Stimulated activated CD8-positive, alpha-beta memory T cell treated with anti-CD3 and anti-CD28 coated beads, Interleukin-15, amount 100 ng/mL, for 1 hour (primary cell): Measurements from ENCODE around the gene GON4L.
"Not testable (repeated sequence)": the region's sequence is repeated elsewhere in the genome, so short reads cannot be mapped to it uniquely, and the experiment has no call there.

Experiments
- DNase-seq: peaks from one replicate; pipeline ENCODE4 v3.0.0-alpha.2; 2020; ENCODE audit warnings: low read depth

GON4L gene

GRCh38 chr1:155813672-155814071, 43.3 kb downstream of the GON4L start:
- no peak for DNase-seq

GRCh38 chr1:155812878-155813277, 44.1 kb downstream of the GON4L start:
- no peak for DNase-seq

GRCh38 chr1:155809088-155809487, 47.9 kb downstream of the GON4L start:
- no peak for DNase-seq

GRCh38 chr1:155801149-155801548, 55.9 kb downstream of the GON4L start:
- no peak for DNase-seq

- DNase-seq, result not testable (repeated sequence)
Observed at GRCh38 chr1:155795618-155796017, 61.4 kb downstream of the GON4L start.

GRCh38 chr1:155794605-155795245, 62.3 kb downstream of the GON4L start:
- DNase-seq, result no peak

- no peak for DNase-seq
Observed at GRCh38 chr1:155793213-155793612, 63.8 kb downstream of the GON4L start.

- no peak for DNase-seq
Observed at GRCh38 chr1:155777582-155777981, 79.4 kb downstream of the GON4L start.

- no peak for DNase-seq
Observed at GRCh38 chr1:155776414-155776813, 80.6 kb downstream of the GON4L start.

- no peak for DNase-seq
Observed at GRCh38 chr1:155773221-155773620, 83.8 kb downstream of the GON4L start.

- no peak for DNase-seq
Observed at GRCh38 chr1:155769257-155769656, 87.8 kb downstream of the GON4L start.

- not testable (repeated sequence) for DNase-seq
Observed at GRCh38 chr1:155767399-155767989, 89.5 kb downstream of the GON4L start.

- not testable (repeated sequence) for DNase-seq
Observed at GRCh38 chr1:155763989-155764388, 93.0 kb downstream of the GON4L start.

- DNase-seq, result not testable (repeated sequence)
Observed at GRCh38 chr1:155763090-155763815, 93.8 kb downstream of the GON4L start.

GRCh38 chr1:155761736-155762405, 95.1 kb downstream of the GON4L start:
- no peak for DNase-seq

GRCh38 chr1:155760751-155761475, 96.1 kb downstream of the GON4L start:
- DNase-seq, result no peak

GRCh38 chr1:155759966-155760630, 96.9 kb downstream of the GON4L start:
- DNase-seq, result no peak

- not testable (repeated sequence) for DNase-seq
Observed at GRCh38 chr1:155759017-155759416, 98.0 kb downstream of the GON4L start.

GRCh38 chr1:155748141-155748540, 108.9 kb downstream of the GON4L start:
- not testable (repeated sequence) for DNase-seq

GRCh38 chr1:155747586-155747985, 109.4 kb downstream of the GON4L start:
- not testable (repeated sequence) for DNase-seq
